ENCODE data around the gene GPR33. TPM values are rescaled to one million over a fixed set of nuclear protein-coding genes. Genes with fewer than 3 reads are reported as not detected.

The GPR33 gene
- total RNA-seq, 4 donors from 2014 or later: not detected

DNA sequence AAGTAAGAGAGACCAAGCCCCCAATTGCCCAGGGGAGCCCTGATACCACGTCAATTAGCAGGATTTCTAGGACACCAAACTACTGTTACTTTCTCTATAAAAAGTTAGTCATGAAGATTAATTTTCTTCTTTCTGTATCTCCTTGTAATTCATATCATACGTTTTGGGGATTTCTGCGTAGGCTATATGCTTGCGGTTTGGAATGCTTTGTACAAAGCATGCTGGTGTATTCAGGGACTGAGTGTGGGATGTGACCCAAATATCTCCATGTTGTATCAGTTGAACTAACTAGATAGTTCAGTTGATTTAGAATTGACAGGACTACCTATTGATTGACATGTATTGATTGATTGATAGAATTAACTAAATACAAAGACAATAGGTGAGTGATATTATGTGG lies 7.7 kb downstream of the GPR33 start:
- intact Hi-C loops (cut with DNase I): no loop called here
- no peaks in the 10 kb centered on the region for H3K9me3 ChIP-seq
- no peak overlapping the region for H3K4me3 ChIP-seq (replicated peaks in 1 of 3)
- no peaks in the 10 kb centered on the region for H3K27me3 ChIP-seq
- WGBS, 2 donors: 93 to 94% methylated on average over 4 of the region's 4 CpGs
- H3K36me3 ChIP-seq: no peaks in the 10 kb centered on the region
- TF ChIP-seq, protein P1, sequence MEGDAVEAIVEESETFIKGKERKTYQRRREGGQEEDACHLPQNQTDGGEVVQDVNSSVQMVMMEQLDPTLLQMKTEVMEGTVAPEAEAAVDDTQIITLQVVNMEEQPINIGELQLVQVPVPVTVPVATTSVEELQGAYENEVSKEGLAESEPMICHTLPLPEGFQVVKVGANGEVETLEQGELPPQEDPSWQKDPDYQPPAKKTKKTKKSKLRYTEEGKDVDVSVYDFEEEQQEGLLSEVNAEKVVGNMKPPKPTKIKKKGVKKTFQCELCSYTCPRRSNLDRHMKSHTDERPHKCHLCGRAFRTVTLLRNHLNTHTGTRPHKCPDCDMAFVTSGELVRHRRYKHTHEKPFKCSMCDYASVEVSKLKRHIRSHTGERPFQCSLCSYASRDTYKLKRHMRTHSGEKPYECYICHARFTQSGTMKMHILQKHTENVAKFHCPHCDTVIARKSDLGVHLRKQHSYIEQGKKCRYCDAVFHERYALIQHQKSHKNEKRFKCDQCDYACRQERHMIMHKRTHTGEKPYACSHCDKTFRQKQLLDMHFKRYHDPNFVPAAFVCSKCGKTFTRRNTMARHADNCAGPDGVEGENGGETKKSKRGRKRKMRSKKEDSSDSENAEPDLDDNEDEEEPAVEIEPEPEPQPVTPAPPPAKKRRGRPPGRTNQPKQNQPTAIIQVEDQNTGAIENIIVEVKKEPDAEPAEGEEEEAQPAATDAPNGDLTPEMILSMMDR (IDR thresholded peaks at IDR 0.05): no peak
- no peak for TF ChIP-seq POLR2A (IDR thresholded peaks at IDR 0.05)
- H3K27ac ChIP-seq: no peak overlapping the region
- no peaks in the 10 kb centered on the region for H3K4me1 ChIP-seq
- no peak for DNase-seq

DNA sequence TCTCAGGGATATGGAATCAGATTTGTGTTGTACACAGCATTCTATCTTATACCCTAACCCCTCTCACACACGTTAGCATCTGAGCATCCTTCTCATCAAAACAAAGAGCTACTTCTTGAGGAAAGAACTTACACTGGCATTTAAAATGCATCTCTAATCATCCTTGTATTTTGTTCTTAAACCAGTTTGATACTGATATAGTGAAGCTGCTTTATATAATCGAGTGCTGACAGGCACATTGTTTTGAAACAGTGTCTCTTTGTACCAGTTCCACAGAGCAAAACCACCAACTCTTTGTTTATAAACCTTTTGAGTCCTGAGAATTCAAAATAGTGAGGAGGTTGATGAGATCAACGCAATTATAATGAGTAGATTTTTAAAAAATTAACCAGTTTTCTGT lies 8.8 kb downstream of the GPR33 start:
- H3K4me3 ChIP-seq (replicated peaks in 1 of 3): no peak overlapping the region
- no peaks in the 10 kb centered on the region for H3K36me3 ChIP-seq
- H3K4me1 ChIP-seq: no peaks in the 10 kb centered on the region
- DNase-seq: no peak
- no peak overlapping the region for H3K27ac ChIP-seq
- TF ChIP-seq, protein P1 (IDR thresholded peaks at IDR 0.05): no peak
- TF ChIP-seq POLR2A (IDR thresholded peaks at IDR 0.05): no peak
- intact Hi-C loops (cut with DNase I): no loop called here
- H3K27me3 ChIP-seq: no peaks in the 10 kb centered on the region
- no peaks in the 10 kb centered on the region for H3K9me3 ChIP-seq
- 76 to 86% methylated on average over 3 of the region's 3 CpGs for WGBS, 2 donors

DNA sequence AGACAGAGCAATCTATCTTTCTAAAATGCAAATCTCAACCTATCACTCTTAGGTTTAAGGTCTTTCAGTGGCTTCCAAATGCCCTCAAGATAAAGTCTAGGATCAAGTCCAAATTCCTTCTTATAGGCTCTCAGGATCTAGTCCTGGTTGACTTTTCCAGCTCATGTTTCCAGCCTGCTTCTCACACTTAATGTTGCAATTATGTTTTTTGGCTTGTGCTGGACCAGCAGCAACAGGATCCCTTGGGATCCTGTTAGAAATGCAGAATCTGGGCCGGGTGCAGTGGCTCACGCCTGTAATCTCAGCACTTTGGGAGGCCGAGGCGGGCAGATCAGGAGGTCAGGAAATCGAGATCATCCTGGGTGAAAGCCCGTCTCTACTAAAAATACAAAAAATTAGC lies 10.6 kb downstream of the GPR33 start:
- H3K27ac ChIP-seq: no peak overlapping the region
- intact Hi-C loops (cut with DNase I): no loop called here
- WGBS, 2 donors: 76 to 92% methylated on average over 6 of the region's 6 CpGs
- H3K4me1 ChIP-seq: no peaks in the 10 kb centered on the region
- H3K27me3 ChIP-seq: no peaks in the 10 kb centered on the region
- H3K9me3 ChIP-seq: no peaks in the 10 kb centered on the region
- DNase-seq: no peak
- H3K4me3 ChIP-seq (replicated peaks in 1 of 3): no peak overlapping the region
- TF ChIP-seq, protein P1 (IDR thresholded peaks at IDR 0.05): no peak
- no peak for TF ChIP-seq POLR2A (IDR thresholded peaks at IDR 0.05)
- no peaks in the 10 kb centered on the region for H3K36me3 ChIP-seq

DNA sequence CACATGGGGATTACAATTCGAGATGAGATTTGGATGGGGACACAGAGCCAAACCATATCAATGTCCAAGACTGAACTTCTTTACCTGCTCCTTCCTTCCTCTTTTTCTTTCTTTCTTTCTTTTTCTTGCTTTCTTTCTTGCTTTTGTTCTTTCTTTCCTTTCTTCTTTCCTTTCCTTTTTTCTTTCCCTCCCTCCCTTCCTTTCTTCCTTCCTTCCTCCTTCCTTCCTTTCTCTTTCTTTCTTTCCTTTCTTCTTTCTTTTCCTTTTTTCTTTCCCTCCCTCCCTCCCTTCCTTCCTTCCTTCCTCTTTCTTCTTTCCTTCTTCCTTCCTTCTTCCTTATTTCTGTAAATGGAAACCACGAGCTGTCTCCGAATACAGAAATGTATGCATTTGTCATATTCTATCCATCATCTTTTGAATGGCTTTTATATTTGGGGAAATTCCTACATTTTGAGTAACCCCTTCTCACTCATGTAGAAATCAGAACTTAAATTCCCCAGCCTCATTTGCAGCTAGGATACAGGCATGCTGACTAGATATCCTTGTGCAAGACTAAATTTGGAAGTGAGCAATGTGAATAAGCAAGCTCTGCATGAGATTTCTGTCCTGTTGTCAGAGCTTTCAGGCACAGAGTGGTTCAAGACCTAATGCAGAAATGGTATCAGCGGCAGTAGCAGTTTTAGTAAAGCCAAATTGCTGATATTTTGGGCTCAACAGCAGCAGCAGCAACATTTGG lies 11.5 kb downstream of the GPR33 start:
- Histone ChIP-seq H3K36me3 (no peaks in the 10 kb centered on the region), H3K9me3 (no peaks in the 10 kb centered on the region), H3K4me1 (no peaks in the 10 kb centered on the region), H3K27me3 (no peaks in the 10 kb centered on the region), H3K27ac (no peak overlapping the region), H3K4me3 (replicated peaks in 1 of 3) (no peak overlapping the region)
- intact Hi-C loops (cut with DNase I): no loop called here
- DNase-seq: no peak
- TF ChIP-seq POLR2A (IDR thresholded peaks at IDR 0.05): no peak
- TF ChIP-seq, protein P1 (IDR thresholded peaks at IDR 0.05): no peak
- WGBS, 2 donors: 83 to 84% methylated on average over 4 of the region's 4 CpGs

DNA sequence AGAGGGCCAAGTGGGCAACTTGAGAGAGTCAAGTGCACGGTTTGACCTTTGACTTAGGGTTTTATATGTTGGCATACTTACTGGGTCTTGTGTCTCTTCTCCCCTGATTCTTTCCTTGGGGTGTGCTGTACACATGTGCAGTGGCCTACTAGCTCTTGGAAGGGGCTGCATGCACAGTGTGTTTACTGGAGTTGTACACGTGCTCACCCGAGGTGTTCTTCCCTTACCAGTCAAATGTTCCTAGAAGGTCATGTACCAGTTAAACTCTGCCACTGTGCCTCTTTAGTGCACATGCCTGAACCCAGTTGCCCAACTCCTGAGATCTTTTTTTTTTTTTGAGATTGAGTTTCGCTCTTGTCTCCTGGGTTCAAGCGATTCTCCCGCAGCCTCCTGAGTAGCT lies 21.3 kb downstream of the GPR33 start:
- Histone ChIP-seq H3K4me1 (no peaks in the 10 kb centered on the region), H3K4me3 (replicated peaks in 1 of 3) (no peak overlapping the region), H3K27me3 (no peaks in the 10 kb centered on the region), H3K27ac (no peak overlapping the region), H3K36me3 (no peaks in the 10 kb centered on the region), H3K9me3 (no peaks in the 10 kb centered on the region)
- no peak for DNase-seq
- intact Hi-C loops (cut with DNase I): no loop called here
- TF ChIP-seq, protein P1 (IDR thresholded peaks at IDR 0.05): no peak
- no peak for TF ChIP-seq POLR2A (IDR thresholded peaks at IDR 0.05)
- WGBS, 2 donors: 87% methylated on average over 6 of the region's 6 CpGs
